Adrenal gland (tissue), 12 donors: ENCODE measurements around the gene ADORA1. TPM values are rescaled to one million over a fixed set of nuclear protein-coding genes. Genes with fewer than 3 reads are reported as not detected.

ENCODE experiments used
- DNase-seq, 7 donors: peaks; one replicate each; pipeline ENCODE4 v3.0.0-alpha.2; 2019 to 2020
- H3K27ac ChIP-seq, 5 donors: fragments of 200-600 bp; sonication (generic) in 4 of 5; 1 replicate in 3 of 5; 2 replicates in 2 of 5; pipeline versions ENCODE4 v1.5.1 to v1.8.0; 2016 to 2020; ENCODE audit warnings: mild to moderate bottlenecking in 1 of 5
- H3K27me3 ChIP-seq: fragments of 200-600 bp; 2 replicates; pipeline ENCODE4 v1.8.0; 2021
- H3K36me3 ChIP-seq, 2 donors: fragments of 200-600 bp; replicated peaks in 1 of 2; 1 replicate in 1 of 2; 2 replicates in 1 of 2; pipeline versions ENCODE4 v1.5.1 to v1.8.0; 2018 to 2022
- H3K4me1 ChIP-seq, 2 donors: fragments of 200-600 bp; replicated peaks in 1 of 2; 1 replicate in 1 of 2; 2 replicates in 1 of 2; pipeline versions ENCODE4 v1.5.1 to v1.8.0; 2018 to 2021
- H3K4me3 ChIP-seq, 4 donors: fragments of 200-600 bp; sonication (generic) in 3 of 4; one replicate each; pipeline ENCODE4 v1.5.1; 2016 to 2018
- H3K9me3 ChIP-seq, 3 donors: fragments of 200-600 bp; sonication (generic) in 1 of 3; replicated peaks in 1 of 3; 1 replicate in 2 of 3; 2 replicates in 1 of 3; pipeline versions ENCODE4 v1.5.1 to v1.8.0; 2016 to 2021
- POLR2A ChIP-seq, 2 donors: fragments of 450-650 bp; IDR thresholded peaks; one replicate each; pipeline ENCODE4 v1.6.1; 2017; ENCODE audit warnings: antibody characterized with exemption in 2 of 2, mild to moderate bottlenecking in 2 of 2, moderate library complexity in 1 of 2
- WGBS, 4 donors: extraction: QIAGEN DNeasy Blood & Tissue Kit in 2 of 4; methylation state at CpG; one replicate each; pipeline versions ENCODE4 v1.1.5 to v1.1.7; 2013 to 2017; 5-methylcytosine and 5-hydroxymethylcytosine counted together
- intact Hi-C, 2 donors: fragments of 100-400 bp; cut with DNase I; formaldehyde crosslinking; loops; one replicate each; pipeline versions ENCODE4 v1.14.1 to v1.15.0; 2022 to 2023
- polyA plus RNA-seq, 3 donors: library from polyadenylated mRNA; stranded (reverse); fragments of 200-250 nt in 2 of 3; fragments of 350-450 nt in 1 of 3; fragmentation: Illumina TruSeq in 1 of 3; extraction: RNeasy Lipid Tissue Mini Kit (QIAGEN cat#74804) in 1 of 3; gene quantifications; one replicate each; pipeline ENCODE4 v1.2.3, GENCODE V29; 2013 to 2014
- total RNA-seq, 9 donors: library from RNA; depleted of rRNA in 4 of 9; stranded (reverse); fragments of >200 nt in 4 of 9; fragments of 120-200 nt in 1 of 9; fragmentation: NEBNext Ultra II Directional in 1 of 9; extraction: Animal tissue kit (Norgen Biotek cat#: 25700) in 1 of 9; gene quantifications; one replicate each; pipeline versions ENCODE4 v1.1.0 to v1.2.4, GENCODE V29; 2013 to 2023
- TF ChIP-seq, protein P1 (sequence below), 6 experiments: fragments of 450-650 bp in 4 of 6; fragments of 200-600 bp in 2 of 6; sonication (generic) in 1 of 6; IDR thresholded peaks; 1 replicate in 5 of 6; 2 replicates in 1 of 6; pipeline versions ENCODE4 v1.5.1 to v1.8.0; 2016 to 2021; ENCODE audit warnings: antibody characterized with exemption in 6 of 6, mild to moderate bottlenecking in 2 of 6, moderate library complexity in 1 of 6
- donor health status: healthy with polysubstance abuse.
- donor health status: Bipolar disorder and iron deficiency.
- donor health status: DM: yes; HTN: yes; CAD: no.
- donor health status: DM: no; HTN: no; CAD: no.
- donor health status: DM: no; HTN: no; CAD: no.
- donor health status: DM: yes; HTN: yes; CAD: no.

ADORA1 gene
- total and polyA plus RNA-seq, 12 donors, result 0.14 to 1.7 (median 0.59) TPM

DNA sequence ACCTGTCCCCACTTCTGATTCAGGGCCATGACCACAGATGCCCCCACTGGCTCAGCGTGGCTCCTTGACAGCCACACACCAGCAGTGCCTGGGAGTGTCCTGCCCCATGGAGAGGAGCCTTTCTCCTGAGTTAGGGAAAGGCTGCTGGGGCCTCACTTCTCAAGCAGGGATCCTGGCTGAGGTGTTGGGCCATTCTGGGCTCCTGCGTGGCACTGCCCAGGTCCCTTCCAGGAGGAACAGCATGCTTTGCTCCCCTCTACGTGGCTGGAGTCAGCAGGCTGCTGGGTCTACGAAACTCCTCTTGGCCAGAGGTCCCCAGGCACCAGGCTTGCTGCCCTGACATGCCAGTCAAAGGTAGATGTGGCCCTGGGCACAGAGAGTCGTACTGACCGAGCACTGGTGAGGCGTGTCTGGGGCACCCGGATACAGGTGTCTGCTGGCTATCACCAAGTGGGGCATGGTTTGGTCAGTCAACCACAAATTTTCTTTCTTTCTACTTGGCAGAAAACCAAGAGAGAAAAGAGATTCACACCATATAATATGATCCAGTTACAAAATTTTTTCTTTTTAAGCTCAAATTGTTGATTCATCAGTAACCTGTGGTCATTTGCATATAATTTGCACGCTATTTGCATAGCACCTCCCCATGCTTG is 4.1 kb downstream of the ADORA1 start:
- intact Hi-C loops, result no loop called here
- Histone ChIP-seq H3K27me3 (peaks cover 6% of the 10 kb centered on the region), H3K36me3 (no peaks in the 10 kb centered on the region), H3K4me3 (no peak overlapping the region), H3K27ac (no peak overlapping the region), H3K4me1 (peaks cover 14 to 21% of the 10 kb centered on the region in 2 donors), H3K9me3 (no peaks in the 10 kb centered on the region)
- TF ChIP-seq, protein P1, sequence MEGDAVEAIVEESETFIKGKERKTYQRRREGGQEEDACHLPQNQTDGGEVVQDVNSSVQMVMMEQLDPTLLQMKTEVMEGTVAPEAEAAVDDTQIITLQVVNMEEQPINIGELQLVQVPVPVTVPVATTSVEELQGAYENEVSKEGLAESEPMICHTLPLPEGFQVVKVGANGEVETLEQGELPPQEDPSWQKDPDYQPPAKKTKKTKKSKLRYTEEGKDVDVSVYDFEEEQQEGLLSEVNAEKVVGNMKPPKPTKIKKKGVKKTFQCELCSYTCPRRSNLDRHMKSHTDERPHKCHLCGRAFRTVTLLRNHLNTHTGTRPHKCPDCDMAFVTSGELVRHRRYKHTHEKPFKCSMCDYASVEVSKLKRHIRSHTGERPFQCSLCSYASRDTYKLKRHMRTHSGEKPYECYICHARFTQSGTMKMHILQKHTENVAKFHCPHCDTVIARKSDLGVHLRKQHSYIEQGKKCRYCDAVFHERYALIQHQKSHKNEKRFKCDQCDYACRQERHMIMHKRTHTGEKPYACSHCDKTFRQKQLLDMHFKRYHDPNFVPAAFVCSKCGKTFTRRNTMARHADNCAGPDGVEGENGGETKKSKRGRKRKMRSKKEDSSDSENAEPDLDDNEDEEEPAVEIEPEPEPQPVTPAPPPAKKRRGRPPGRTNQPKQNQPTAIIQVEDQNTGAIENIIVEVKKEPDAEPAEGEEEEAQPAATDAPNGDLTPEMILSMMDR (IDR thresholded peaks at IDR 0.05), result no peak
- no peak for TF ChIP-seq POLR2A (IDR thresholded peaks at IDR 0.05)
- peak in 1 of 7 donors; percentile 31 for DNase-seq
- WGBS, 4 donors, result 88 to 93% (median 90%) methylated on average over 5 to 9 of the region's 9 CpGs

DNA sequence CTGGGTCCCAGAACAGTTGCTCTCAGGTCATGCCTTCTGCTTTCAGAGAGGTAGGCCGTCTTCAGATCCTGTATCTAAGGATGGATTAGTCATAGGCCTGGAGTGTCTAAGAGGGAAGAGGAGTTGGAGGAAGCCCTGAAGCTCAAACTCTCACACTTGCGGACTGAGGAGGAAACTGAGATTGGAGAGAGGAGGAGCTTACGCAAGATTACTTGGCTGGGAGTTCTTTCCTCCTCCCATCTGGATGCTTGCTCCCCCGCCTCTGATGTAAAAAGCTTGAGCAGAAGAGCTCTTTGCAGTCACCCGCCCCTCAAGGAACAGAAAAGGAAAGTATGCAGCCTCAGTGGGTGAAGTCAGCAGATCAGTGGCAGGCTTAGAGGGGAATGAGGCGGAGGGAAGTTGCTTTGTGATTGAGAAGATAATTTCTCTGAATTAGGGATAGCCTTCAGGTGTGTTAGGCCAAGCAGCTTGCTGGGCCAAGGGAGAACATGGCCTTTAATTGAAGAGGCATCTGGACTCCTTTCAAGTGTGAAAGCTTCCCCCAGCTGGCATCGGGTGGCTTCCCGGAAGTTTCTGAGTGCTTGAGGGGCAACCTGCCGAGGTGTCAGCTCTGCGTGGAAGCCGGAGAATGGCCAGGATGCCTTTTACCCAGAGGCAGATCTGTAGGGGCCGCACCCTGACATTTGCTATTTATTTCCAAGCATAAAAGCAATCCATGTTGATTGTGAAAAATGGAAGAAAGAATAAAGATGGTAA is 6.6 kb downstream of the ADORA1 start:
- Histone ChIP-seq H3K27ac (no peak overlapping the region), H3K27me3 (no peaks in the 10 kb centered on the region), H3K9me3 (no peaks in the 10 kb centered on the region), H3K4me3 (no peak overlapping the region), H3K4me1 (no peaks in the 10 kb centered on the region), H3K36me3 (no peaks in the 10 kb centered on the region)
- 74 to 87% (median 80%) methylated on average over 12 of the region's 12 CpGs for WGBS, 4 donors
- peak in 1 of 7 donors; percentile 12 for DNase-seq
- TF ChIP-seq, protein P1 (IDR thresholded peaks at IDR 0.05), result no peak
- no peak for TF ChIP-seq POLR2A (IDR thresholded peaks at IDR 0.05)
- intact Hi-C loops, result no loop called here

DNA sequence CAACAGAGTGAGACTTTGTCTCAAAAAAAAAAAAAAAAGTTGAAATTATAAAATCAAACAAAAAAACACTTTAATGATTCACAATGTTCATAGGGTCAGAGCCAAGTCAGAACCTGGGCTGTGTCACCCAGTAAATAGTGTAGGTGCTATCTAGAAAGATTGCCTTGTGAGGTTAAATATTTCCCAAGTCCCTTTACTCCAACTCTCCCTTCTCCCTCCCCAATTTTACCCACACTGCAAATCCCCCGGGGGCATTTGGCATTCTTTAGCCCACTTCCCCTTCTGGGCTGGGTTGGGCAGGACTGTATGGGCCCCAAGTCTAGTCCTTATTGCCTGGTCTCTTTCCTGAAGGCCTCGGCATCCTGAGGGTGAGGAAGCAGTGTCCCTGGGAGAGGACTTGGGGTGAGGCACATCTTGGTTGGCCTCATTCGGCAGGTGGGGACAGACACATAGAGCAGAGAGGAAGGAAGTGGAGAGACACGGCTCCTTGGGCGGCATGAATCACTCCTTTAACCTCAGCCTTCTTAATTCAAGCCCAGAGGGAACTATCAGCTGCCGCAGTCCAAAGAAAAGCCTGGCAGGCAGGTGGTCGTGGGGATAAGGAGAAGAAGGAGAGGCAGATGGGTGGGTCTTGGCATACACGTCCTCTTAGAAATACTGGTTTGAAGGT is 8.2 kb downstream of the ADORA1 start:
- no peak overlapping the region for H3K27ac ChIP-seq
- intact Hi-C loops, result no loop called here

More for the DNA sequence above, 8.2 kb downstream of the ADORA1 start:
- Histone ChIP-seq H3K4me3 (no peak overlapping the region), H3K27me3 (no peaks in the 10 kb centered on the region), H3K4me1 (no peaks in the 10 kb centered on the region), H3K36me3 (no peaks in the 10 kb centered on the region), H3K9me3 (no peaks in the 10 kb centered on the region)
- WGBS, 4 donors, result 54 to 59% (median 56%) methylated on average over 6 to 8 of the region's 8 CpGs
- no peak for DNase-seq
- TF ChIP-seq, protein P1 (IDR thresholded peaks at IDR 0.05), result no peak
- no peak for TF ChIP-seq POLR2A (IDR thresholded peaks at IDR 0.05)
